GM21576 (cell line): ENCODE results near the gene KCNAB2.

Source experiments
- ATAC-seq: cut with Tn5 transposase; IDR thresholded peaks from one replicate; pipeline ENCODE4 v1.9.1; 2021; ENCODE audit warnings: mild to moderate bottlenecking, moderate library complexity; ENCODE audit not compliant: unreplicated experiment

KCNAB2 gene

GRCh38 chr1:6077506-6077905, 31.8 kb downstream of the KCNAB2 start:
- ATAC-seq, result no peak

- ATAC-seq, result no peak
Observed at GRCh38 chr1:6077919-6078318, 32.2 kb downstream of the KCNAB2 start.

GRCh38 chr1:6080469-6080868, 34.8 kb downstream of the KCNAB2 start:
- no peak for ATAC-seq

DNA sequence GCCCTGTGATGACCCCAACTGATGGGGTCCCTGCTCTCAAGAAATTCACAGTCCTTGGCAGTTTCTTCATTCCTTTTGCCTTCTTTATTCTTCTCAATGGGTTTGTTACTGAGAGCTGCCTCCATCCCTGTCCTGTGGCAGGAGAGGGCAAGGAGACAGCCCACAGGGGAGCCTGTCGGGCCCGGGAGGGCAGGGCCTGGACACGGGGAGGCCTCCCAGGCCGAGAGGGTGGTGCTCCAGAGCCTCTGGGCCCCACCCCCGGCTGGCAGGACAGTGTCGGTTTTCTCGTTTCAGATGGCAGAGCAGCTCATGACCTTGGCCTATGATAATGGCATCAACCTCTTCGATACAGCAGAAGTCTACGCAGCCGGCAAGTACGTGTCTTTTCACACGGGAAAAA, 36.2 kb downstream of the KCNAB2 start:
- no peak for ATAC-seq

GRCh38 chr1:6082430-6082971, 36.8 kb downstream of the KCNAB2 start:
- ATAC-seq, result no peak

GRCh38 chr1:6083385-6083784, 37.7 kb downstream of the KCNAB2 start:
- no peak for ATAC-seq

DNA sequence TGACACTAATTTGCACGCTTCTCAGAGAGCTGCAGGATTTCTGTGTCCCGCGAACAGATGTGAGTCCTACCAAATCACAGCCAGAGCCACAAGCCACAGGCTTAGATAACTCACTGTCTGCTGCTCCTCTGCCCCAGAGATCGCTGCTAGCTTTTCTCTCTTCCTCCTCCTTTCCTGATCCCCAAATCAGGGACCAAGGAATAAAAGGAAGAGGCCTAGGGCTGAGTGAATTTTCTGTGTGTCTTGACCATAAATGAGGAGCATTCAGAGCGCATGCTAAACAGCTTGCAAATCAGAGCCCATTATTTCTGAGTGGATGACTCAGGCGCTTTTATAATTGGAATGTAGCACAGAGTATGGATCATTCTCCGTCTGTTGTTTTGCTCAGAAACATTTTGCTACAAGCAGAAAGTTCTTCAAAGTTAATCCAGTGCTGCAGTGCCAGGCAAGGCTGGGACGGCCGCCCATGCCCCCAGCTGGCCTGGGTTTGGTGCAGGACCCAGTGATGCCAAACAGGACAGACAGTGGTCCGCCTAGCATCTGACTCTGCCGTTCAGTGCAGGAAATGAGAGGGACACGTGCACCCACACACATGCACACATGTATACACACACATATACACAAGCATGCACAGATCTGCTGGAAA, 38.2 kb downstream of the KCNAB2 start:
- ATAC-seq, result no peak

DNA sequence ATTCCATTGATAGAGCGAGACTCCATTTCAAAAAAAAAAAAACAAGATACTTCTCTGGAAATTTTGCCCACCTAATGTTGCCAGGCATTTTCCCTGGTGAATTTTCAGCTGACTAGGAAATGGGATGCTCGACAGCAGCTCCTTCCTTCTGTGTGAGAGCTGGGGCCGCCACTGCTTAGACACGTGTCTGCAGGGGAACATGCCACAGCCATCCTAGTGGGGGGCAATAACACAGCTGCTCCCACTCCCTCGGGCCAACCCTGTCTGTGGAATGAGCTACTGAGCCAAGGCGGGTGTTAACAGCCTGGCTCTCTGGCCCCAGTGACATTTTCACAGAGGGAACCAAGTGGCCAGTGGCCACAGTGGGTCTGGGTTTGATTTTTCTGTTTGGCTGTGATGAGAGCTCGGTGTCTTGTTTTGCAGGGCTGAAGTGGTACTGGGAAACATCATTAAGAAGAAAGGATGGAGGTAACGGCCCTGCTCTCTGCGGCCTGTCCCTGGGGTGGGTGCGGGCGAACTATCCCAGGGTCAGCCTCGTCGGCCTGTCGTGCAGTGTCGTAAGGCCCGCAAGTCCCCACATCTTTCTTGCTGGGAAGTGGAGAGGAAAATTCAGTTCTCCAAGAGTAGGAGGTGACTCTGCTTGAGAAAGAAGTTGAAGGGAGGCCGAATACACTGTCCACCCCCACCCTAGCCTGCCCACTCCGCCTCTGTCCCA, 39.2 kb downstream of the KCNAB2 start:
- no peak for ATAC-seq

- no peak for ATAC-seq
Observed at GRCh38 chr1:6085666-6086065, 40.0 kb downstream of the KCNAB2 start.

- no peak for ATAC-seq
Observed at GRCh38 chr1:6086358-6086757, 40.7 kb downstream of the KCNAB2 start.

- ATAC-seq, result no peak
Observed at GRCh38 chr1:6086762-6087376, 41.2 kb downstream of the KCNAB2 start.

DNA sequence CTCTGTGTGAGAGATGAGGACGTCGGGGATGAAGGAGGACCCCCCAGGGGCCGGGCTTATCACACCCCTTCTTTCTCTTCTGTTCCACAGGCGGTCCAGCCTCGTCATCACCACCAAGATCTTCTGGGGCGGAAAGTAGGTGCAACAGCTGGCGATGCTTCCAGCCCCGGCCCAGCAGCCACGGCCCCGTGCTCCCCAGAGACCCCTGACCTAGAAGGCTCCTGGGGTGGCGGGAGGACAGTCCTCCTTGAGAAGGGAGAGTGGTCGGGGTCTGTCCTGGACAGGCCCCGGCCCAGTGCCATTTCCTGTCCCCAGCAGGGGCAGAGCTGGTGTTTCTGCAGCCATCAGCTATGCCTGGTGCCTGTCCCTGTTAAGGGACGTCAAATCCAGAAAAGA, 41.7 kb downstream of the KCNAB2 start:
- no peak for ATAC-seq

DNA sequence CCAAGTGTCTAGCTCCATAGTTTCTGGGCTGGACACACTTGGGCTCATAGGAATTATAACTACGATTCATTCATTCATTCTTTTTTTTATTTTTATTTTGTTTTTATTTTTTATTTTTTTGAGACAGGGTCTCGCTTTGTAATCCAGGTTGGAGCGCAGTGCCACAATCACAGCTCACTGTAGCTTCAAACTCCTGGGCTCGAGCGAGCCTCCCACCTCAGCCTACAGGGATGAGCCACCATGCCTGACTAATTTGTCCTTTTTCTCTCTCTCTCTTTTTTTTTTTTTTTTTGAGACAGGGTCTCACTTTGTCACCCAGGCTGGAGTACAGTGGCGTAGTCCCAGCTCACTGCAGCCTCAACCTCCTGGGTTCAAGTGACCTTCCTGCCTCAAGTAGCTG, 42.3 kb downstream of the KCNAB2 start:
- ATAC-seq, result no peak

DNA sequence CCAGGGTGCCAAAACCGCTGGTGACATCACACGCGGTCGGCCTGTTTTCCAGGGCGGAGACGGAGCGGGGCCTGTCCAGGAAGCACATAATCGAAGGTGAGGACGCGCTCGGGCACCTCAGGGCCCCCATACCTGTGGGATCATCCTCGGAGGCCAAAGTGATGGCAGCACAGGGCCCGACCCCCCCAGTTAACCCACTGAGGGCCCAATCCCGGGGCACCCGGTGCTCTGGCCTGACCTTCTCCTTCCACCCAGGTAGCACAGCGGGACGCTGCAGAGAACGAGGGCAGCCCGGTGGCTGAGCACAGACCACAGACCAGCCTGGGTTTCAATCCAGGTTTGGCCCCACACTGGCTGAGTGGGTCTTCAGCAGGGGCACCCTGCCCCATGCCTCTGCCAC, 43.3 kb downstream of the KCNAB2 start:
- ATAC-seq, result no peak

DNA sequence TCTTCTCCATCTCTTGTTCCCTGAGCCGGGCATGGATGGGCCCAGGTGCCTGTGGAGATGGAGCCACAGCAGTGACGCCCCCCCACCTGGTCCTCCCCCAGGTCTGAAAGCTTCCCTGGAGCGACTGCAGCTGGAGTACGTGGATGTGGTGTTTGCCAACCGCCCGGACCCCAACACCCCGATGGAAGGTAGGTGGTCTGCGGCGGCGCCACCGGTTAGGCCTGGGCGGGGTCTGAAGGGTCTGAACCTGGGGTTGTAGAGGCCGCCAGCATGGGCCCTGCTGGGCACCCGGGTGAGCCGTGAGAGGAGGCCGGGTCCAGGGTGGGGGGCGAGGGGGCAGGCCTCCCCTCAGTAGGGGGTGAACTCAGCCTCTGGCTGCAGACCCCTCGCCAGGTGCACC, 44.6 kb downstream of the KCNAB2 start:
- no peak for ATAC-seq

DNA sequence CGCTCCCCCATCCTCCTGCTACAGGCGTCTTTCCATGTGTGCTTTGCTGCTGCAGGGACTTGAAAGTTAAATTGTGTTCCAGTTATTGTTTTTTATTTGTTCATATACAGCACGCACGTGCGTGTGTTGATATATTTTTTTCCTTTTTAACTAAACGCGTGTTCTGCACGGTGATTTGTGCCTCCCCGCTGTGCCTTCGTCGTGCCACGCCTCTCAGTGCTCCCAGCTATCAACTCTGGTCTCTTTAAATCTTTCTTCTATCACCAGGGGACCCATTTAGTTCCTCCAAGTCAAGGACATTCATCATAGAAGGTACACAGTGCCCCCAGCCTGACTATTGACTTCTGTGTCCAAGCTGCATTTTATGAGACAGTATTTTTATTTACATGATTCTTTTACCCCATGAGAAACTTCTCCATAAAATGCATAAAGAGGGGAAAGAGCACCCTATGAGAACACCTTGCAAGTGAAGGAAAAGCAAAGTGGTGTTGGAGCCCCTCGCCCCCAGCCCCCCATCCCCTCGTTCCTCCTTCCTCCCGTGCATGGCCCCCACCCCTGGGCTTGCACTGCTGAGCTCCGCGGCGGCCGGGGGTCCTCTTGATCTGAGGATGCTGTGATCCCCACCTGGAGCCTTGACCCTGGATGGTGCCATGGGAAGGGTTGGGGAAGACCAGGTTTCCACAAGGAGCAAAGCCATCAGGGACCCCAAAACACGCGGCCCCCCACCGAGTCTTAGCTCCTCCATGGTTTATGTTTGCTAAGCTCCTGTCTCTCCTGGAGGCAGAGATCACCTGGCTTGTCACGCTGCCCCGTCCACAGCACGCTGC, 45.5 kb downstream of the KCNAB2 start:
- no peak for ATAC-seq

- ATAC-seq, result no peak
Observed at GRCh38 chr1:6091823-6092109, 46.1 kb downstream of the KCNAB2 start.

DNA sequence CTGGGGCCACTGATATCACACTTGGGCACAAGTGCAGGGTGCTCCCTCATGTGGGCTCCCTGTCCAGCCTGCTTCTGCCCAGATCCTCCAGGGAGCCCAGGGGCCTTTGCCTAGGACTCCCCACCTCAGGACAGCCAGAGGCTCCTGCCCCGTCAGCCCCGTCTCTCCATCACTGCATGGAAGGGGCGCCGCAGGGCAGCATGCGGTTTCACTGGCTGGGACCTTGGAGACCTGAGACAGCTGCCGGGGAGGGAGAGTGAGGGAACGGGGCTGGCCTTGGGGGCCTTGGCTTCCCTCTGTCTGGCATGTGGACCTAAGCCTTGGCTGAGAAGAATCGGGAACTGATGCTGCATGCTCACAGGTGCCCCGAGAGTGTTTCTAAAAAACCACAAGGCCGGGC, 46.5 kb downstream of the KCNAB2 start:
- ATAC-seq, result no peak

- ATAC-seq, result no peak
Observed at GRCh38 chr1:6093071-6093470, 47.4 kb downstream of the KCNAB2 start.

DNA sequence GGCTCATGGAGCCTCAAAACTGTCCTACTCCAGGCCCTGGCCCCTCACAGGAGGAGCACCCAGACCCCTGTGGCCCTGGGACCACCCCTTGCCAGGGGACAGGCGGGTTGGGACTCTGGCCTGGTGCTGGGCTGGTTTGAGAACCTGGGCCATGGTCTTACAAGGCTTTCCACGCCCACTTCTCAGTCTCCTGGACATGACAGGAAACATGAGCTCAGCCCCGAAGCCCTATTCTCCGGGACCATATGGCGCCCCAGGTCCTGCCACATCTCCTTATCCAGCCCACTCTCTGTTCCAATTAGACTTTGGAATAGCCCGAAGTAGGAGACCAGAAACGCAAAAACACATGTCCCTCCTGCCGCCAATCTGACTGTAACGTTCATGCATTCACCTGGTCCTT, 47.9 kb downstream of the KCNAB2 start:
- no peak for ATAC-seq

DNA sequence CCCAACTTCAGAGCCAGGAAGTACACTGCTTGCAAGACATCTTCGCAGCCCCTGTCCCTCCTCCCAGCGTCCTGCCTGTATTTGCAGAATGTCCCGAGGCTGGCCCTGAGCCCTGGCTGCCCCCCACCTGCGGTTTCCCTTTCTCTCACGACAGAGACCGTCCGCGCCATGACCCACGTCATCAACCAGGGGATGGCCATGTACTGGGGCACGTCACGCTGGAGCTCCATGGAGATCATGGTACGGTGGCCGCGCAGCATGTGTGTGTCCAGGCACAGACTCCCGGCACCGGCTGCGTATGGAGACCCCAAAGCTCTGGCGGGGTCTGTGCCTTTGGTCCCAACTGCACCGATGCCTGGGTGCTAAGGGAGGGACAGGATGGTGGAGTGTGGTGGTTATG, 48.6 kb downstream of the KCNAB2 start:
- no peak for ATAC-seq
